ENCODE measurements around the gene NTSR1.

GRCh38 chr20:62802026-62802712 is 93.5 kb downstream of the NTSR1 start:
- TF ChIP-seq, protein P1, sequence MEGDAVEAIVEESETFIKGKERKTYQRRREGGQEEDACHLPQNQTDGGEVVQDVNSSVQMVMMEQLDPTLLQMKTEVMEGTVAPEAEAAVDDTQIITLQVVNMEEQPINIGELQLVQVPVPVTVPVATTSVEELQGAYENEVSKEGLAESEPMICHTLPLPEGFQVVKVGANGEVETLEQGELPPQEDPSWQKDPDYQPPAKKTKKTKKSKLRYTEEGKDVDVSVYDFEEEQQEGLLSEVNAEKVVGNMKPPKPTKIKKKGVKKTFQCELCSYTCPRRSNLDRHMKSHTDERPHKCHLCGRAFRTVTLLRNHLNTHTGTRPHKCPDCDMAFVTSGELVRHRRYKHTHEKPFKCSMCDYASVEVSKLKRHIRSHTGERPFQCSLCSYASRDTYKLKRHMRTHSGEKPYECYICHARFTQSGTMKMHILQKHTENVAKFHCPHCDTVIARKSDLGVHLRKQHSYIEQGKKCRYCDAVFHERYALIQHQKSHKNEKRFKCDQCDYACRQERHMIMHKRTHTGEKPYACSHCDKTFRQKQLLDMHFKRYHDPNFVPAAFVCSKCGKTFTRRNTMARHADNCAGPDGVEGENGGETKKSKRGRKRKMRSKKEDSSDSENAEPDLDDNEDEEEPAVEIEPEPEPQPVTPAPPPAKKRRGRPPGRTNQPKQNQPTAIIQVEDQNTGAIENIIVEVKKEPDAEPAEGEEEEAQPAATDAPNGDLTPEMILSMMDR (conservative IDR thresholded peaks at IDR 0.05; ENCODE audit: low read depth, low read length) = no peak
- TF ChIP-seq EZH2 (IDR thresholded peaks at IDR 0.05; ENCODE audit: low read length, unreplicated experiment) = no peak
